Mucosa of rectum (tissue), 2 donors: ENCODE results near the gene NID1.

Experiments
- H3K27ac ChIP-seq, 2 donors: one replicate each; pipeline ENCODE4 v1.7.0; 2013; ENCODE audit warnings: inconsistent platforms in 2 of 2, low read depth in 2 of 2, low read length in 2 of 2
- H3K27me3 ChIP-seq, 2 donors: one replicate each; pipeline ENCODE4 v1.7.0; 2013; ENCODE audit warnings: low read length in 2 of 2; ENCODE audit not compliant: control insufficient read depth in 2 of 2, insufficient read depth in 2 of 2
- H3K36me3 ChIP-seq, 2 donors: one replicate each; pipeline ENCODE4 v1.7.0; 2013; ENCODE audit warnings: low read length in 2 of 2; ENCODE audit not compliant: control insufficient read depth in 2 of 2, insufficient read depth in 2 of 2
- H3K4me1 ChIP-seq, 2 donors: one replicate each; pipeline ENCODE4 v1.7.0; 2013; ENCODE audit warnings: low read length in 2 of 2, mild to moderate bottlenecking in 1 of 2; ENCODE audit not compliant: control insufficient read depth in 2 of 2, insufficient read depth in 2 of 2
- H3K4me3 ChIP-seq, 2 donors: one replicate each; pipeline ENCODE4 v1.7.0; 2013; ENCODE audit warnings: low read length in 2 of 2
- H3K9ac ChIP-seq, 2 donors: one replicate each; pipeline ENCODE4 v1.7.0; 2013; ENCODE audit warnings: low read length in 2 of 2, low read depth in 1 of 2, mild to moderate bottlenecking in 1 of 2
- H3K9me3 ChIP-seq, 2 donors: one replicate each; pipeline ENCODE4 v1.7.0; 2013; ENCODE audit warnings: low read length in 2 of 2; ENCODE audit not compliant: control insufficient read depth in 2 of 2
- donor health status: healthy.
- donor health status: Normal muscosa, but diverticular disease.

The NID1 gene

DNA sequence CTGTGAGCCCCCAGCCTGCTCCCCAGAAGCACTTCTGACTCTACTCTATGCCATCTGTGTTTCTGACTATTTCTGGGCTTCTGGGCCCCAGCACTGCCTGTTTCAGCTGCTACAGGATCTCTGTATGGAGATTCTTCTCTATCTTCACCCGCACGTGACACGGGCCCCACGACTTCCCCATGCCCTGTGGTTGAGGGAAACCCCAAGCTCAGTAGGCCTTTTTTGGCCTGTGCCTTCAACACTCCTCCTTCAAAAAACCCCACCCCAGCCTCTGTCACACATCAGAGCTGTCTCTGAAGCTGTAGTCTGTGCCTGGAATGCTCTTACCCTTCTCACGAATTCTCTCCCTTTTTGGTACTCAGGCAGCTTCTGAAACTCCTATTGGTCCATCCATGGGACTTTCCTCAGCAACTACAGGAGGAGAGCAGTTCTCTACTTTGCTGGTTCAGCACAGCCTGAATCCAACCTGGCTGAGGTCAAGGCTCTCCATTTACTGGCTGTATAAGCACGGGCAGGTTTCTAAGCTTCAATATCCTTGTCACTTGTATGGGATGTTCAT, 2.0 kb upstream of the NID1 start:
- Histone ChIP-seq H3K27ac (peak overlapping the region; percentile 58 to 87), H3K4me1 (peaks cover 13 to 19% of the 10 kb centered on the region in 2 donors), H3K36me3 (no peaks in the 10 kb centered on the region), H3K9ac (peak overlapping the region in 1 of 2 donors; percentile 38), H3K4me3 (no peak overlapping the region), H3K9me3 (peaks cover 0 to 3% of the 10 kb centered on the region in 2 donors), H3K27me3 (peaks cover 15 to 28% of the 10 kb centered on the region in 2 donors)

- peak overlapping the region; percentile 70 to 77 for H3K9ac ChIP-seq
Measured at GRCh38 chr1:236066054-236066453, 1.2 kb upstream of the NID1 start.

GRCh38 chr1:236065509-236066005, 667 bp upstream of the NID1 start:
- Histone ChIP-seq H3K4me3 (peak overlapping the region; percentile 53 to 65), H3K36me3 (no peaks in the 10 kb centered on the region), H3K9ac (peak overlapping the region; percentile 70 to 77), H3K4me1 (peaks cover 13 to 19% of the 10 kb centered on the region in 2 donors), H3K27me3 (peaks cover 15 to 28% of the 10 kb centered on the region in 2 donors), H3K9me3 (peaks cover 0 to under 1% of the 10 kb centered on the region in 2 donors), H3K27ac (peak overlapping the region; percentile 83 to 87)

More at GRCh38 chr1:236066054-236066453, 1.2 kb upstream of the NID1 start:
- Histone ChIP-seq H3K4me3 (peak overlapping the region in 1 of 2 donors; percentile 65), H3K36me3 (no peaks in the 10 kb centered on the region), H3K9me3 (peaks cover 0 to 3% of the 10 kb centered on the region in 2 donors), H3K4me1 (peaks cover 13 to 19% of the 10 kb centered on the region in 2 donors), H3K27ac (peak overlapping the region; percentile 83 to 87), H3K27me3 (peaks cover 15 to 28% of the 10 kb centered on the region in 2 donors)

DNA sequence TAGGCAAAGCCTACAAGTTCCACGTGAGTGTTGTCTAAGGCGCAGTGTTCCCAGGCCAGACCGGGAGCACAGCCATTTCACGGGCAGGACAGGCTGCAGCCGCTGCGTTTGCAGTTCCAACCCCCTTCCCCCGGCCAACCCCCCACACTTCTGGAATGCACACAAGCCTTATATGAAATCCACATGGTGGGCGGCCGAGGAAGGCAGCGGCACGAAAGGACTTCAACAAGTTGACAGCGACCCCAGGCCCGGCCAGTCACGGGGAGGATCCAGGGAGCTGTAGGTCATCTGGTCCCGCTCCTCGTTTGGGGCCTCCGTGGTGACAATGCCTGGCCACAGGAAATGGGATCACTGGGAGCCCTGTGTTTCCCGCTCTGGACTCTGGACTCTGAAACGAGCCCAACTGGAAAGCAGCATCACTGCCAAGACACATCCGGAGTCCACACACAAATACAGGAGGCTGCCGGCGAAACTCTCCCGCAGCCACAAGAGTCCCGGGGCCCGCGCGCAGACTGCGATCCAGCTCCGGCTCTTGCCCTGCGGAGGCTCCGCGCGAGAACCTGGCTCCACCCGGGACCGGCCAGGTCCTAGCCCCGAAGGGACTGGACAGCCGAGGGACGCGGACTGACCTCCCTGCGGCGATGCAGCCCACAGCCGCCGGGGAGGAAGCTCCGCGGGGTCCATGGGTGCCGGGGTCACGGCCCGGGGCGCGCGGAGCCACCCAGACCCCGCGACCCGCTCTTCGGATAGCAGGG, 794 bp downstream of the NID1 start:
- H3K27me3 ChIP-seq, result peaks cover 15 to 28% of the 10 kb centered on the region in 2 donors
- H3K27ac ChIP-seq, result peak overlapping the region; percentile 83 to 87
- H3K4me1 ChIP-seq, result peaks cover 13 to 19% of the 10 kb centered on the region in 2 donors
- peak overlapping the region; percentile 53 to 65 for H3K4me3 ChIP-seq
- peak overlapping the region; percentile 35 to 77 for H3K9ac ChIP-seq
- no peaks in the 10 kb centered on the region for H3K9me3 ChIP-seq
- no peaks in the 10 kb centered on the region for H3K36me3 ChIP-seq

DNA sequence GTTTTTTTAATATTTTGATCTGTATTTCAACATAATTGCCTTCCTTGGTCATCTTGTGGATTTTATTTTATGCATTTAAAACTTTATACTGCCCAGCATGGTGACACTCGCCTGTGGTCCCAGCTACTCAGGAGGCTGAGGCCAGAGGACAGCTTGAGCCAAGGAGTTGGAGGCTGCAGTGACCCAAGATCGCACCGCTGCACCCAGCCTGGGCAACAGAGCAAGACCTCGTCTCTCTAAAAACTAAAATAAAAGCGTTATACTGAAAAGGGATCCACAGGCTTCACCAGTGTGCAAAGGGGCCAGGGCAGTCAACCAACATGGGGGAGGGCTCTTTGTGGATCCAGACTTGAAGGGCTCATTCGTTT, 1.4 kb downstream of the NID1 start:
- peak overlapping the region; percentile 35 to 77 for H3K9ac ChIP-seq
- H3K4me1 ChIP-seq, result peaks cover 13 to 19% of the 10 kb centered on the region in 2 donors
- peak overlapping the region; percentile 53 to 65 for H3K4me3 ChIP-seq
- H3K36me3 ChIP-seq, result no peaks in the 10 kb centered on the region
- H3K27me3 ChIP-seq, result peaks cover 15 to 28% of the 10 kb centered on the region in 2 donors
- no peaks in the 10 kb centered on the region for H3K9me3 ChIP-seq
- H3K27ac ChIP-seq, result peak overlapping the region; percentile 83 to 87

GRCh38 chr1:236060286-236060685, 4.6 kb downstream of the NID1 start:
- H3K9me3 ChIP-seq, result no peaks in the 10 kb centered on the region
- peaks cover 11 to 14% of the 10 kb centered on the region in 2 donors for H3K4me1 ChIP-seq
- no peaks in the 10 kb centered on the region for H3K36me3 ChIP-seq
- peaks cover 7 to 17% of the 10 kb centered on the region in 2 donors for H3K27me3 ChIP-seq
- H3K9ac ChIP-seq, result no peak overlapping the region
- no peak overlapping the region for H3K27ac ChIP-seq
- no peak overlapping the region for H3K4me3 ChIP-seq

DNA sequence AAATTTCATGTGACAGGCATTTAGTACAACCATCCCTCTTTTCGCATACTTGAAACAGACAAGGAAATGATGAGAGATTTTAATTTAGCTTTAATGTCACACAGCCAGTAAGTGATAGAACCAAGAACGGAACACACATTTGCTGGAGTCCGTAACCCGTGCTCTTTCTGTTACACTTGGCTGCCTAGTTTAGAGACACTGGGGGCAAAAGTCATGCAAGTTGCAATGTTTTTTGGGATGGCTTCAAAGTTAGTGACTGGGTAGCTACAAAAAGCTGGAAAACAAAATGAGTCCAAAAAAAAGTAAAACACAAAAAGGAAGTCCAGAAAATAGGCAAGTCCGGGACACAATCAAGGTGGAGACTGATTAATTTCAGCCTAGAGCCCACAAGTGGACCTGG, 5.9 kb downstream of the NID1 start:
- Histone ChIP-seq H3K27ac (no peak overlapping the region), H3K9me3 (no peaks in the 10 kb centered on the region), H3K4me1 (peaks cover 2 to 3% of the 10 kb centered on the region in 2 donors), H3K9ac (no peak overlapping the region), H3K4me3 (no peak overlapping the region), H3K36me3 (no peaks in the 10 kb centered on the region), H3K27me3 (peaks cover 5 to 6% of the 10 kb centered on the region in 2 donors)

- no peaks in the 10 kb centered on the region for H3K9me3 ChIP-seq
- peaks cover 0 to 2% of the 10 kb centered on the region in 2 donors for H3K4me1 ChIP-seq
- H3K4me3 ChIP-seq, result no peak overlapping the region
- peak overlapping the region in 1 of 2 donors; percentile 26 for H3K27ac ChIP-seq
- no peaks in the 10 kb centered on the region for H3K36me3 ChIP-seq
- H3K27me3 ChIP-seq, result no peaks in the 10 kb centered on the region
- H3K9ac ChIP-seq, result no peak overlapping the region
Measured at GRCh38 chr1:236058141-236058934, 6.6 kb downstream of the NID1 start.

DNA sequence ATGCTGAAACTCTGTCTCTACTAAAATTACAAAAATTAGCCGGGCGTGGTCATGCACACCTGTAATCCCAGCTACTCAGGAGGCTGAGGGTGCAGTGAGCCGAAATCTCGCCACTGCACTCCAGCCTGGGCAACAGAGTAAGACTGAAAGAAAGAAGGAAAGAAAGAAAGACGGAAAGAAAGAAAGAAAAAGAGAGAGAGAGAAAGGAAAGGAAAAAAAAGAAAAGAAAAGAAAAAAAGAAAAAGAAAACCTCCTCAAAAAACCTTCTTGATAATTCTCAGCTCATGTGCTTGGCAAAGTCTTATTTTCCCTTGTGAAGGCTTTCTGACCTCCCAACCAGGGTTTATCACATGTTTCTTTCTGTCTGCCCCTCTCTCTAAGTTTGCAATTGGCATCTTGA, 7.3 kb downstream of the NID1 start:
- no peak overlapping the region for H3K9ac ChIP-seq
- H3K4me3 ChIP-seq, result no peak overlapping the region
- H3K4me1 ChIP-seq, result peaks cover 0 to 2% of the 10 kb centered on the region in 2 donors
- H3K27ac ChIP-seq, result no peak overlapping the region
- no peaks in the 10 kb centered on the region for H3K9me3 ChIP-seq
- no peaks in the 10 kb centered on the region for H3K36me3 ChIP-seq
- H3K27me3 ChIP-seq, result no peaks in the 10 kb centered on the region
